Trophoblast cell (in vitro differentiated cells and primary cell): ENCODE measurements around the gene UBE2J2.

Experiments used
- DNase-seq, 2 donors: peaks; one replicate each; pipeline ENCODE4 v3.0.0-alpha.2; 2016
- H2AFZ ChIP-seq: 2 replicates; pipeline ENCODE4 v1.6.1; 2013; ENCODE audit warnings: low read length, moderate library complexity, mild to moderate bottlenecking; ENCODE audit not compliant: insufficient read depth, poor library complexity
- H2AK5ac ChIP-seq: 2 replicates; pipeline ENCODE4 v1.6.1; 2013; ENCODE audit warnings: mild to moderate bottlenecking, low read length
- H2BK120ac ChIP-seq: 2 replicates; pipeline ENCODE4 v1.6.1; 2013; ENCODE audit warnings: low read length, mild to moderate bottlenecking, moderate library complexity; ENCODE audit not compliant: insufficient read depth, poor library complexity
- H2BK12ac ChIP-seq: 2 replicates; pipeline ENCODE4 v1.6.1; 2013; ENCODE audit warnings: mild to moderate bottlenecking, low read length, moderate library complexity
- H2BK5ac ChIP-seq: 2 replicates; pipeline ENCODE4 v1.6.1; 2013; ENCODE audit warnings: low read length, low read depth, moderate library complexity, mild to moderate bottlenecking; ENCODE audit not compliant: poor library complexity
- H3K14ac ChIP-seq: 2 replicates; pipeline ENCODE4 v1.6.1; 2013; ENCODE audit warnings: mild to moderate bottlenecking, low read length
- H3K18ac ChIP-seq: 2 replicates; pipeline ENCODE4 v1.6.1; 2013; ENCODE audit warnings: mild to moderate bottlenecking, low read length
- H3K23ac ChIP-seq: 2 replicates; pipeline ENCODE4 v1.6.1; 2013; ENCODE audit warnings: low read length
- H3K27ac ChIP-seq: 2 replicates; pipeline ENCODE4 v1.5.1; 2013; ENCODE audit warnings: low read depth, mild to moderate bottlenecking, inconsistent platforms, low read length, moderate library complexity
- H3K27me3 ChIP-seq: 2 replicates; pipeline ENCODE4 v1.6.1; 2013; ENCODE audit warnings: inconsistent platforms, mild to moderate bottlenecking, low read length, moderate library complexity; ENCODE audit not compliant: insufficient read depth
- H3K36me3 ChIP-seq, 2 experiments: 1 replicate in 1 of 2; 2 replicates in 1 of 2; pipeline ENCODE4 v1.6.1; 2013; ENCODE audit warnings: low read length in 2 of 2, mild to moderate bottlenecking in 2 of 2, moderate library complexity in 1 of 2; ENCODE audit not compliant: insufficient read depth in 2 of 2, control insufficient read depth in 1 of 2
- H3K4ac ChIP-seq: 2 replicates; pipeline ENCODE4 v1.6.1; 2013; ENCODE audit warnings: low read depth, mild to moderate bottlenecking, low read length, moderate library complexity
- H3K4me1 ChIP-seq, 2 experiments: 1 replicate in 1 of 2; 2 replicates in 1 of 2; pipeline ENCODE4 v1.6.1; 2013; ENCODE audit warnings: low read length in 2 of 2, mild to moderate bottlenecking in 2 of 2, moderate library complexity in 1 of 2; ENCODE audit not compliant: insufficient read depth in 2 of 2, control insufficient read depth in 1 of 2
- H3K4me2 ChIP-seq: 2 replicates; pipeline ENCODE4 v1.6.1; 2013; ENCODE audit warnings: inconsistent platforms, mild to moderate bottlenecking, low read length, moderate library complexity
- H3K4me3 ChIP-seq: 2 replicates; pipeline ENCODE4 v1.5.1; 2013; ENCODE audit warnings: mild to moderate bottlenecking, low read depth, low read length, inconsistent platforms
- H3K79me1 ChIP-seq: one replicate; pipeline ENCODE4 v1.6.1; 2013; ENCODE audit warnings: low read length
- H3K79me2 ChIP-seq: 2 replicates; pipeline ENCODE4 v1.6.1; 2013; ENCODE audit warnings: low read length, mild to moderate bottlenecking; ENCODE audit not compliant: control insufficient read depth, insufficient read depth, poor library complexity
- H3K9ac ChIP-seq: 2 replicates; pipeline ENCODE4 v1.6.1; 2013; ENCODE audit warnings: mild to moderate bottlenecking, low read length
- H3K9me3 ChIP-seq: 2 replicates; pipeline ENCODE4 v1.6.1; 2013; ENCODE audit warnings: low read depth, mild to moderate bottlenecking, control low read depth, inconsistent platforms, low read length; ENCODE audit not compliant: insufficient read depth
- H4K12ac ChIP-seq: 2 replicates; pipeline ENCODE4 v1.6.1; 2013; ENCODE audit warnings: low read depth, mild to moderate bottlenecking, low read length, moderate library complexity
- H4K8ac ChIP-seq: 2 replicates; pipeline ENCODE4 v1.6.1; 2013; ENCODE audit warnings: low read depth, mild to moderate bottlenecking, low read length, moderate library complexity
- H4K91ac ChIP-seq: one replicate; pipeline ENCODE4 v1.6.1; 2013; ENCODE audit warnings: low read depth, mild to moderate bottlenecking, low read length, moderate library complexity
- WGBS: extraction: QIAGEN DNeasy Blood & Tissue Kit; methylation state at CpG from one replicate; pipeline ENCODE4 v1.1.7; 2013; ENCODE audit warnings: missing lambda C conversion rate; ENCODE audit not compliant: insufficient read length, insufficient coverage; ENCODE audit errors: extremely low coverage; 5-methylcytosine and 5-hydroxymethylcytosine counted together

UBE2J2 gene

GRCh38 chr1:1245178-1245816 lies 28.4 kb downstream of the UBE2J2 start:
- DNase-seq, result no peak
- Histone ChIP-seq H3K4ac (no peak overlapping the region), H4K12ac (no peak overlapping the region), H3K9me3 (peaks cover 2% of the 10 kb centered on the region), H3K14ac (no peak overlapping the region), H3K4me3 (no peak overlapping the region), H2AFZ (no peak overlapping the region), H3K23ac (no peak overlapping the region), H4K8ac (no peak overlapping the region), H3K4me1 (peaks cover 5 to 7% of the 10 kb centered on the region in 2 experiments), H2AK5ac (no peak overlapping the region), H3K27ac (no peak overlapping the region), H2BK5ac (no peak overlapping the region), H3K27me3 (peaks cover 5% of the 10 kb centered on the region), H3K36me3 (peaks cover 1 to 6% of the 10 kb centered on the region in 2 experiments), H3K79me2 (no peaks in the 10 kb centered on the region), H2BK120ac (no peak overlapping the region), H2BK12ac (no peak overlapping the region), H4K91ac (no peak overlapping the region), H3K9ac (no peak overlapping the region), H3K4me2 (no peak overlapping the region), H3K18ac (no peak overlapping the region), H3K79me1 (peaks cover 3% of the 10 kb centered on the region)
- WGBS, result 57% methylated on average over 1 of the region's 23 CpGs

GRCh38 chr1:1244192-1244811 lies 29.4 kb downstream of the UBE2J2 start:
- Histone ChIP-seq H3K23ac (no peak overlapping the region), H2AFZ (no peak overlapping the region), H2BK12ac (no peak overlapping the region), H3K36me3 (peaks cover 0 to 6% of the 10 kb centered on the region in 2 experiments), H4K91ac (no peak overlapping the region), H4K12ac (no peak overlapping the region), H3K79me2 (no peaks in the 10 kb centered on the region), H2BK5ac (no peak overlapping the region), H2BK120ac (no peak overlapping the region), H3K4me1 (peaks cover 7 to 10% of the 10 kb centered on the region in 2 experiments), H3K4me2 (no peak overlapping the region), H3K4ac (no peak overlapping the region), H2AK5ac (no peak overlapping the region), H3K9me3 (peaks cover 2% of the 10 kb centered on the region), H4K8ac (no peak overlapping the region), H3K18ac (no peak overlapping the region), H3K9ac (no peak overlapping the region), H3K14ac (no peak overlapping the region), H3K79me1 (peaks cover 3% of the 10 kb centered on the region), H3K4me3 (no peak overlapping the region), H3K27me3 (peaks cover 5% of the 10 kb centered on the region), H3K27ac (no peak overlapping the region)
- DNase-seq, result peak in 1 of 2 donors; percentile 51
- WGBS, result no CpG with 5 or more reads among the region's 30 CpGs

- Histone ChIP-seq H3K36me3 (peaks cover 0 to 6% of the 10 kb centered on the region in 2 experiments), H3K9me3 (peaks cover 2% of the 10 kb centered on the region), H2BK5ac (no peak overlapping the region), H2AFZ (no peak overlapping the region), H3K4me1 (peaks cover 7 to 14% of the 10 kb centered on the region in 2 experiments), H3K27me3 (peaks cover 5% of the 10 kb centered on the region), H3K4me3 (no peak overlapping the region), H2AK5ac (no peak overlapping the region), H3K79me2 (no peaks in the 10 kb centered on the region), H4K91ac (no peak overlapping the region), H4K8ac (no peak overlapping the region), H3K4ac (no peak overlapping the region), H2BK120ac (no peak overlapping the region), H3K23ac (no peak overlapping the region), H4K12ac (no peak overlapping the region), H3K9ac (no peak overlapping the region), H3K27ac (no peak overlapping the region), H3K14ac (no peak overlapping the region), H3K79me1 (peaks cover 3% of the 10 kb centered on the region), H3K18ac (no peak overlapping the region), H2BK12ac (no peak overlapping the region), H3K4me2 (no peak overlapping the region)
- WGBS, result no CpG with 5 or more reads among the region's 23 CpGs
- peak in 1 of 2 donors; percentile 4 for DNase-seq
Measured at GRCh38 chr1:1243807-1244191, 29.9 kb downstream of the UBE2J2 start.

- H2BK5ac ChIP-seq, result no peak overlapping the region
- no peak overlapping the region for H3K27ac ChIP-seq
- no peak overlapping the region for H2BK120ac ChIP-seq
- H3K14ac ChIP-seq, result no peak overlapping the region
- H3K27me3 ChIP-seq, result peaks cover 5% of the 10 kb centered on the region
- H3K9me3 ChIP-seq, result peaks cover 2% of the 10 kb centered on the region
- no peak overlapping the region for H3K4ac ChIP-seq
- H2BK12ac ChIP-seq, result no peak overlapping the region
- H4K8ac ChIP-seq, result no peak overlapping the region
- no peak for DNase-seq
- peaks cover 7 to 18% of the 10 kb centered on the region in 2 experiments for H3K4me1 ChIP-seq
- H3K23ac ChIP-seq, result no peak overlapping the region
- no peak overlapping the region for H3K4me3 ChIP-seq
- peaks cover 0 to 6% of the 10 kb centered on the region in 2 experiments for H3K36me3 ChIP-seq
- H3K79me2 ChIP-seq, result no peaks in the 10 kb centered on the region
- peaks cover 5% of the 10 kb centered on the region for H3K79me1 ChIP-seq
- H2AFZ ChIP-seq, result no peak overlapping the region
- H4K12ac ChIP-seq, result no peak overlapping the region
- H2AK5ac ChIP-seq, result no peak overlapping the region
- H3K18ac ChIP-seq, result no peak overlapping the region
- no peak overlapping the region for H3K9ac ChIP-seq
- no peak overlapping the region for H3K4me2 ChIP-seq
- H4K91ac ChIP-seq, result no peak overlapping the region
- no CpG with 5 or more reads among the region's 23 CpGs for WGBS
Measured at GRCh38 chr1:1243266-1243660, 30.4 kb downstream of the UBE2J2 start.
